GM12864 (cell line): ENCODE data around the gene VKORC1.

Experiments
- DNase-seq: peaks from one replicate; pipeline ENCODE4 v3.0.0-alpha.2; 2011; ENCODE audit warnings: low read depth
- H3K4me3 ChIP-seq: 2 replicates; pipeline ENCODE4 v1.5.1; 2011; ENCODE audit warnings: mild to moderate bottlenecking, low read depth, low read length, control low read depth
- TF ChIP-seq, protein P1 (sequence below): IDR thresholded peaks from 2 replicates; pipeline ENCODE4 v1.5.1; 2011; ENCODE audit warnings: low read depth, mild to moderate bottlenecking, moderate library complexity, low read length, control low read depth, inconsistent platforms; ENCODE audit errors: missing control alignments

Gene VKORC1

DNA sequence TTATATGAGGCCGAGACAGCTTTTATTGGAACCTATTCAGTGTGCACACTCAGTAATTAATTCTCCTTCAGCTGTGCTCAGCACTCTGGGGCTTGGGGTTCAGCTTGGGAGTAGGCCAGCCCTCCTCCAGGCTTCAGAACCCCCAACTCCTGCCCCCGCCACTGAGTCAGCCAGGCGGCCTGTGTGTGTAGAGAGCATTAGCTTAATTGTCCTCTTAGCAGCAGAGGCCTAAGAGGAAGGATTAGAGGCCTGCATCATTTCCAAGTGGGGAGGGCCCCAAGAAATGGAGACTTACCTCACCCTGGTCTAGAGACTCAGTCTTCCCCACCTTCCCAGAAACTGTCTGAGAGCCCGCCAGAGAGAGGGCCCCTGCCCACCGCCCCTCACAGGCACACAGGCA is 6.6 kb downstream of the VKORC1 start:
- DNase-seq, result no peak
- TF ChIP-seq, protein P1, sequence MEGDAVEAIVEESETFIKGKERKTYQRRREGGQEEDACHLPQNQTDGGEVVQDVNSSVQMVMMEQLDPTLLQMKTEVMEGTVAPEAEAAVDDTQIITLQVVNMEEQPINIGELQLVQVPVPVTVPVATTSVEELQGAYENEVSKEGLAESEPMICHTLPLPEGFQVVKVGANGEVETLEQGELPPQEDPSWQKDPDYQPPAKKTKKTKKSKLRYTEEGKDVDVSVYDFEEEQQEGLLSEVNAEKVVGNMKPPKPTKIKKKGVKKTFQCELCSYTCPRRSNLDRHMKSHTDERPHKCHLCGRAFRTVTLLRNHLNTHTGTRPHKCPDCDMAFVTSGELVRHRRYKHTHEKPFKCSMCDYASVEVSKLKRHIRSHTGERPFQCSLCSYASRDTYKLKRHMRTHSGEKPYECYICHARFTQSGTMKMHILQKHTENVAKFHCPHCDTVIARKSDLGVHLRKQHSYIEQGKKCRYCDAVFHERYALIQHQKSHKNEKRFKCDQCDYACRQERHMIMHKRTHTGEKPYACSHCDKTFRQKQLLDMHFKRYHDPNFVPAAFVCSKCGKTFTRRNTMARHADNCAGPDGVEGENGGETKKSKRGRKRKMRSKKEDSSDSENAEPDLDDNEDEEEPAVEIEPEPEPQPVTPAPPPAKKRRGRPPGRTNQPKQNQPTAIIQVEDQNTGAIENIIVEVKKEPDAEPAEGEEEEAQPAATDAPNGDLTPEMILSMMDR, result no peak
- no peak overlapping the region for H3K4me3 ChIP-seq

GRCh38 chr16:31087481-31087880 is 7.1 kb downstream of the VKORC1 start:
- no peak for DNase-seq
- TF ChIP-seq, protein P1, result no peak
- no peak overlapping the region for H3K4me3 ChIP-seq

DNA sequence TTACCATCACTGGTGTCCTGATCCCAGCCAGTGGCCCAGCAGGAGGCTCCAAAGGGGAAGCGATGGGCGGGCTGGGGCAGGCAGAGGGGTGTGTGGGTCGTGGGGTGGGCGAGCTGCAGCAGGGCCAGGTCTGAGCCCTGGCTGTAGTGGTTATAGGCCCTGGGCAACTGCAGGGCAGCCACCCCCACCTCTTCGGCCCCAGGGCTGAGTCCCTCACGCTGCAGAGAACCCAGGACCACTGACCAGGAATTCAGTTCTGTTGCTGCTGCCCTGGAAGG is 8.0 kb downstream of the VKORC1 start:
- TF ChIP-seq, protein P1, result no peak
- no peak overlapping the region for H3K4me3 ChIP-seq
- no peak for DNase-seq

DNA sequence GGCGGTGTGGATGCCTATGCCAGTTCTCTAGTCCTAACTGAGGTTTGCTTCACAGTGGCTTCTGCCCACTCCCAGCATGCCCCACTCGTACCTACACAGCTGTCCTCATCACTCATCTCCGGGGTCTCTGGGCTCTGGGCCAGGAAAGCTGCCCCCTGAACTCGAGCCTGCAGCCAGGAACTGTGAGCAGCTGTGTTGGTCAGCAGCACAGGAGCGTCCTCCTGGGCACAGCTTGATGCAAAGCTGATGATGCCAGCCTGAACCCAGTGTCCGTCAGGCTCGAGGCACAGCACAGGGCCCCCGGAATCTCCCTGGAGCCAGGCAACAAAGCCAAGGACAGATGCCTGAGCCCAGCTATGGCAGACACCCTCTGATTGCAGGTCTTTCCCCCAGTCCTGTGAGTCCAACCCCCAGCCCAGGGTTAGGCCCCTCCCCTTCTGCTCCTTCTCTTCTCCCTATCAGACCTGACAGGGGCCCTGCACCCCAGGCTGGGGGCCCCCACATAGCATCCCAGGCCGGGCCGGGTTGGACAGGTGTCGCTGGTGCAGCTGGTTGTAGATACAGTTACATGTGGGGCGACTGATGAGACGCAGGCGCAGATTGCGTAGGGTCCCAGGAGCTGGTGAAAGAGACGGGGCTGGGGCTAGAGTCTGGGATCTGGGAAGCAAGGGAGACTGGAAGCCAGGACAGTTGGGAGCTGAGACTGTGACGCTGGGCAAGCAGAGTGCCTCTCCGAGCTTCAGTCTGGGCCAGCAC is 8.5 kb downstream of the VKORC1 start:
- TF ChIP-seq, protein P1, result no peak
- no peak overlapping the region for H3K4me3 ChIP-seq
- DNase-seq, result no peak

- TF ChIP-seq, protein P1, result no peak
- H3K4me3 ChIP-seq, result no peak overlapping the region
- no peak for DNase-seq
These were observed 9.2 kb downstream of the VKORC1 start for GRCh38 chr16:31085411-31085810.

- no peak for DNase-seq
- no peak overlapping the region for H3K4me3 ChIP-seq
- TF ChIP-seq, protein P1, result no peak
These were observed 9.9 kb downstream of the VKORC1 start for GRCh38 chr16:31084584-31085302.

DNA sequence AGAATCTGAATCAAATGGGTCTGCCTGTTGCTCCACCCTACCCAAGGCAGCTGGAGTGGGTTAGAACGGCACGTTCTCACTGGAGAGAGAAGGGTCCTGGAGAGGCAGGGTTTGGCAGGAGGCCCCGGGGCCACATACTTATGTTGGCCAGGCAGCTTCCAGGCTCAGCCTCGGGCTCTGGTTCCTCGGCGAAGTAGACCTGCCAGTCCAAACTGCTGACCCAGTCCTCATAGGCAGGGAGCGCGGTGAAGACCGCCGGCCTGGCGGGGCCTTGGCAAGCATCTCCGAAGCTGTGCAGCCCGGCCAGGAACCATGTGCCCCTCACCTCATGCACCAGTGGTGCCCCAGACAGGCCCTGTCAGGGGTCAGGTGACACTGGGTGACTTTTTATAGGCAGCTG is 10.6 kb downstream of the VKORC1 start:
- no peak overlapping the region for H3K4me3 ChIP-seq
- no peak for DNase-seq
- TF ChIP-seq, protein P1, result no peak
